Epithelial cell of proximal tubule (primary cell): ENCODE data around the gene BUD23. TPM values are rescaled to one million over a fixed set of nuclear protein-coding genes. Genes with fewer than 3 reads are reported as not detected.
"Not testable (repeated sequence)": the region's sequence is repeated elsewhere in the genome, so short reads cannot be mapped to it uniquely, and the experiment has no call there.

Source experiments
- DNase-seq: peaks from one replicate; pipeline ENCODE4 v3.0.0-alpha.2; 2011; ENCODE audit warnings: low read depth
- H3K4me3 ChIP-seq: 2 replicates; pipeline ENCODE4 v1.5.1; 2011; ENCODE audit warnings: low read depth, mild to moderate bottlenecking, low read length
- total RNA-seq: library from RNA; depleted of rRNA; stranded (reverse); fragments of >200 nt; gene quantifications from 2 replicates; pipeline ENCODE4 v1.2.3, GENCODE V29; 2015
- TF ChIP-seq, protein P1 (sequence below): conservative IDR thresholded peaks from 2 replicates; pipeline ENCODE4 v1.5.1; 2012; ENCODE audit warnings: low read depth, mild to moderate bottlenecking, low read length

The BUD23 gene
- total RNA-seq, 1 donor from 2014 or later: 65.2 TPM

DNA sequence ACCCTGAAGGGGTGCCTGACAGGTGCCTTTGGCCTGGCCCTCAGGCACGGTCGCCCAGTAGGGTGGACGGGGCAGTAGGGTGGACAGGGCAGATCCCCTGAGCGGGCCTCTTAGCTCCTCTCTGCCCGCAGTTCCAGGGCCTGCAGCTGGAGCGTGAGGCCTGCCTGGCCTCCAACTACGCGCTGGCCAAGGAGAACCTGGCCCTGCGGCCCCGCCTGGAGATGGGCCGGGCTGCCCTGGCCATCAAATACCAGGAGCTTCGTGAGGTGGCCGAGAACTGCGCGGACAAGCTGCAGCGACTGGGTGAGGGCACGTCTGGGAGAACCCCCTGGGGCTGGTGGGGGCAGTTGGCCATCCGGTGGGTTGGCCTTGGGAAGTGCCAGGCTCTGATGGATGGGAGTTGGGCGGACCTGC, 14.1 kb upstream of the BUD23 start:
- DNase-seq: no peak
- H3K4me3 ChIP-seq: peak overlapping the region; percentile 77
- TF ChIP-seq, protein P1, sequence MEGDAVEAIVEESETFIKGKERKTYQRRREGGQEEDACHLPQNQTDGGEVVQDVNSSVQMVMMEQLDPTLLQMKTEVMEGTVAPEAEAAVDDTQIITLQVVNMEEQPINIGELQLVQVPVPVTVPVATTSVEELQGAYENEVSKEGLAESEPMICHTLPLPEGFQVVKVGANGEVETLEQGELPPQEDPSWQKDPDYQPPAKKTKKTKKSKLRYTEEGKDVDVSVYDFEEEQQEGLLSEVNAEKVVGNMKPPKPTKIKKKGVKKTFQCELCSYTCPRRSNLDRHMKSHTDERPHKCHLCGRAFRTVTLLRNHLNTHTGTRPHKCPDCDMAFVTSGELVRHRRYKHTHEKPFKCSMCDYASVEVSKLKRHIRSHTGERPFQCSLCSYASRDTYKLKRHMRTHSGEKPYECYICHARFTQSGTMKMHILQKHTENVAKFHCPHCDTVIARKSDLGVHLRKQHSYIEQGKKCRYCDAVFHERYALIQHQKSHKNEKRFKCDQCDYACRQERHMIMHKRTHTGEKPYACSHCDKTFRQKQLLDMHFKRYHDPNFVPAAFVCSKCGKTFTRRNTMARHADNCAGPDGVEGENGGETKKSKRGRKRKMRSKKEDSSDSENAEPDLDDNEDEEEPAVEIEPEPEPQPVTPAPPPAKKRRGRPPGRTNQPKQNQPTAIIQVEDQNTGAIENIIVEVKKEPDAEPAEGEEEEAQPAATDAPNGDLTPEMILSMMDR: no peak

DNA sequence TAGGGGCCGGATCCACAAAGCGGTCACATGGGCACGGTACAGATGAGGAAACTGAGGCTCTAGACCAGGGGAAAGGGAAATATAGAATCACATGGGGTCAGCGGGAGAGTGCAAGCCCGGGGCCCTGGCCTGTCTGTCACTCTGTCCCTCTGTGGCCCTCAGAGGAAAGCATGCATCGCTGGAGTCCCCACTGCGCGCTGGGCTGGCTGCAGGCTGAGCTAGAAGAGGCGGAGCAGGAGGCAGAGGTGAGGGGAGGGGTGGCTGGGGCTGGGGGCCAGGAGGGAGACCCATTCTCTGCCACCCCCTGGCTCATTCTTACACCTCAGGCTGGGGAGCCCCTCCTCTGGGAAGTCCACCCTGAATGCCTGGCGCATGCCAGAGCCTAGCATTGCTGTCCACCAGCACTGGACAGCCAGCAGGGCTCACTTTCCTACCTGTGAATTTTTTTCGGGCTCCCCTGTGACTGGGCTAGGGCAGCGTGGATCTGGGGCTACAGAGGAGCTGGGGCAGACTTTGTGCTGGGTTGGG, 13.5 kb upstream of the BUD23 start:
- H3K4me3 ChIP-seq: no peak overlapping the region
- TF ChIP-seq, protein P1: no peak
- DNase-seq: no peak

DNA sequence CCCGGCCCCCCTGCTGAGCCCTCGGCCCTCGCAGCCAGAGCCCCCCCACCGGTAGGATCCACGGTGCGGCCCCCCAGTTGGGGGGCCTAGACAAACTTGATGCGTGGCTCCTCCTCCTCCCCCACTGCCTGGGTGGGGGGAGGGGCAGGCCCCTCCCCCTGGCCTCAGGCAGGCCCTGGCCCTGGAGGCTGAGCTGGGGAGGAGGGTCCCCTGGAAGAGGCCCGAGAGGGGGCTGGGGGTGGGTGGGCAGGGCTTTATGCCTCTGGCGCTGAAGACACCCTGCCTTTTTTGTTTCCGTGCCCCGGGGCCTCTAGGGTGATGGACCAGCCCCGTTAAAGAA, 12.1 kb upstream of the BUD23 start:
- H3K4me3 ChIP-seq: no peak overlapping the region
- DNase-seq: no peak
- TF ChIP-seq, protein P1: no peak

DNA sequence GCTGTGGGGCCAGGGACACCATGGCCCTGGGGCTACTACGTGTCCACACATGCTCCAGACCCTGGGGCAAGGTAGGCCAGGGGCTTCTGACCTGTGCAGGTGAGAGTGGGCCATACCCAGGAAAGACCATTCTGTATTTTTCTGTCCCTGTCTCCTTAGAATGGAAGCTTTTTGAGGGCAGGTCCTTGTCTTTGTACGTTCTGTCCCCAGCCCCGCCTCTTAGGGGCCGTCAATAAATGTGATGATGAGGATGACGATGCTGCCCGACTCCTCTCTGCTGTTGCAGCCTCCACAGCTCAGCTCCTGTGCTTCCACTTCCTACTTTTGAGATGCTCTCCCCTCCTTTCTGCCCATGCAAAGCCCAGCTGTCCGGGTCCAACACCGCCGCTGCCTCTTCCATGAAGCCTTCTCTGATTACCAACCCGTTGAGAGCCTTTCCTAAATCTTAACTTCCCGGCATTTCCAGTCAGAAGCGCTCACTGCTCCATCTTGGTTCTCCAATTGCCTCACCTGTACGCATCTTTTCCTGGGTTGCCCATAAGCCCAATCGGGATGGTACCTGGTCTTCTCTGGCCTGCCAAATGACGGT, 11.4 kb upstream of the BUD23 start:
- H3K4me3 ChIP-seq: no peak overlapping the region
- DNase-seq: no peak
- TF ChIP-seq, protein P1: no peak

DNA sequence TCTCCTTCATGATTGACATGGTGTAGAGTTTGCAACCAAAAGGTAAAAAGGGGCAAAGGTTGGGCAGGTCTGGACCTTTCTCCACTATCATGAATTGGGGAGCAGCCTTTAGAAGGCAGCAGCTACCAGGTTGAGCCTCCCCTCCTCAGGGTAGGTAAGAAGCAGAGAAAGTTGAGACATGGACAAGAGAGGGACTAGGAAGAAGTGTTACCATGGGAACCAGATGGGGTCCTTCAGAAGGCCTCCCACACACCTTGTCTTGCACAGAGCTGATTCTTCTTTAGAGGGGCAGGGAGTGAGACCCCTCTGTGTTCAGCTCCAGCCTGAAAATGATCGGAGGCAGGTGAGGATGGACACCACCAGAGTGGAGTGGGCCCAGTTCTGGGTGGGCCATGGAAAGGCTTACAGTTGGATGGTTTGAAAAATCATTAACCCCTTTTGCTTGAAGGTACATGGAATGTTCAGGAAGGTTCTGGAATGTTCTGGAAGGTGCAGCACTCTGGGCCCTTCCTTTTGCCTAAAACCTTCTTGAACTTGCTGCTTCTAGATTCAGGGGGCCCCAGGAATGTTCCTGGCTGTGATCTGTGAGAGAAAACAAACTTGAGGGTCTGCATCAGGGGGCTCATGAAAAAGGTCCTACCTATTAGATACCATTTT, 8.8 kb upstream of the BUD23 start:
- no peak for DNase-seq
- TF ChIP-seq, protein P1: no peak
- H3K4me3 ChIP-seq: no peak overlapping the region

DNA sequence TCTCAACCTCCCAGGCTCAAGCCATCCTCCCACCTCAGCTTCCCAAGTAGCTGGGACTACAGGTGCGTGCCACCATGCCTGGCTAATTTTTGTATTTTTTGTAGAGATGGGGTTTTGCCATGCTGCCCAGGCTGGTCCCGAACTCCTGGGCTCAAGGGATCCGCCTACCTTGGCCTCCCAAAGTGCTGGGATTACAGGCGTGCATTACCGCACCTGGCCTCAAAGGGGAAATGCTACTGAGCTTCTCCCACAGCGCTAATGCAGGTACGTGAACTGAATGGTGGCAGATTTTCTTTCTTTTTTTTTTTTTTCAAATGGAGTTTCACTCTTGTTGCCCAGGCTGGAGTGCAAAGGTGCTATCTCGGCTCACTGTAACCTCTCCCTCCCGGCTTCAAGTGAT, 7.3 kb upstream of the BUD23 start:
- DNase-seq, H3K4me3 ChIP-seq: not testable (repeated sequence)

DNA sequence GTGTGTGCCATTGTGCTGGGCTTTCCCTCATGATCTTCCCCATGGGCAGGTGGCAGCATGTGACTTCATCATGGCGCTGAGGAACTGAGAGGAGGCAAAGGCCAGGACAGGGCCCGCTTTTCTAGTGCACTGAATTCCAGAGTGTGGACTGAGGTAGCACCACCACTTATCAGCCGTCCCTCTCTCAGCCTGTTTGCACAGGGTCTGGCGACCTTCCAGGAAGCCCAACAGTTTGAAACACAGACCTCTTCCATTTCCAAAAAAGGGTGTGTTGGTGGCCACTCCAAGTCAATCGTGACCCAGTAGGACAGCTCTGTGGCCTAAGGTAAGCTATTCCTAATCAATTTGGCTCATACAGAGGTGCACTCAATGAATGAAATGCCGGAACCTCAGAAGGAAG, 4.5 kb upstream of the BUD23 start:
- TF ChIP-seq, protein P1: no peak
- DNase-seq: no peak

More for the DNA sequence above, 4.5 kb upstream of the BUD23 start:
- H3K4me3 ChIP-seq: no peak overlapping the region
